Measurements from ENCODE around the gene LRRC49. TPM values are rescaled to one million over a fixed set of nuclear protein-coding genes. Genes with fewer than 3 reads are reported as not detected.

LRRC49 gene
- total RNA-seq, 1 experiment from 2014 or later = 7.4 TPM

GRCh38 chr15:70935631-70936030 is 43.0 kb downstream of the LRRC49 start:
- no peak overlapping the region for H3K4me2 ChIP-seq (ENCODE audit: low read length)
- no TSS peak for BruUV-seq (replicated peaks)
- ATAC-seq (peak; percentile 63; the same call in 1 of the 2 replicates), DNase-seq (ENCODE audit: low read depth, low spot score) (no peak)
- no peaks in the 10 kb centered on the region for H3K79me2 ChIP-seq (ENCODE audit: insufficient read depth, low read length)
- ChIA-PET RAD21 (ENCODE audit: low non-redundant PET in 1 of 2, low total read pairs in 2 of 2, uncharacterized antibody in 2 of 2, unreplicated experiment in 2 of 2) (no interaction called here), CTCF (interaction anchor here (1.4 kb wide), 1 partner anchor 17 kb away, joined by 3 read pairs; no protein-coding TSS in a partner anchor), POLR2A (no interaction called here)
- no peak overlapping the region for H2AFZ ChIP-seq (ENCODE audit: low read depth, low read length, poor library complexity, severe bottlenecking)
- no peaks in the 10 kb centered on the region for H3K27me3 ChIP-seq (ENCODE audit: insufficient read depth, low read length)
- no peak overlapping the region for H3K27ac ChIP-seq (ENCODE audit: low read depth, low read length)
- no peaks in the 10 kb centered on the region for H3K9me3 ChIP-seq (ENCODE audit: control insufficient read depth in 1 of 2, insufficient read depth in 1 of 2, low read depth in 1 of 2, low read length in 2 of 2)
- no peak overlapping the region for H3K9ac ChIP-seq (ENCODE audit: low read length)
- H3K36me3 ChIP-seq (ENCODE audit: control insufficient read depth in 1 of 2, insufficient read depth in 2 of 2, low read length in 2 of 2) = no peaks in the 10 kb centered on the region
- H4K20me1 ChIP-seq (ENCODE audit: insufficient read depth) = no peaks in the 10 kb centered on the region
- peaks cover 0 to 10% of the 10 kb centered on the region in 2 experiments; a peak in 2 of 4 replicates for H3K4me1 ChIP-seq (ENCODE audit: control insufficient read depth in 1 of 2, insufficient read depth in 2 of 2, low read length in 2 of 2)
- intact Hi-C loops (cut with micrococcal nuclease) = no loop called here
- H3K9me2 ChIP-seq (ENCODE audit: insufficient read depth) = no peaks in the 10 kb centered on the region
- no peak overlapping the region for H3K4me3 ChIP-seq (replicated peaks in 1 of 2; ENCODE audit: low read depth in 1 of 2, low read length in 2 of 2)
- TF ChIP-seq SRF (IDR thresholded peaks at IDR 0.05; ENCODE audit: low read depth) (no peak), JUND (IDR thresholded peaks at IDR 0.05) (no peak), ATF3 (IDR thresholded peaks at IDR 0.05) (no peak), EZH2 (IDR thresholded peaks at IDR 0.05) (no peak), RAD21 (IDR thresholded peaks at IDR 0.05; ENCODE audit: low read depth) (no peak), ZFX (IDR thresholded peaks at IDR 0.05) (no peak), CEBPB (IDR thresholded peaks at IDR 0.05; ENCODE audit: low read depth) (no peak), ZNF274 (IDR thresholded peaks at IDR 0.05; ENCODE audit: low read depth, low read length) (no peak), YY1 (IDR thresholded peaks at IDR 0.05; ENCODE audit: extremely low read depth, insufficient replicate concordance, low read depth, low read length) (no peak), SIN3A (IDR thresholded peaks at IDR 0.05; ENCODE audit: low read depth) (no peak), FOSL1 (IDR thresholded peaks at IDR 0.05; ENCODE audit: low read depth) (no peak), REST (IDR thresholded peaks at IDR 0.05; ENCODE audit: low read depth) (no peak), MAX (IDR thresholded peaks at IDR 0.05) (no peak), ZBTB33 (IDR thresholded peaks at IDR 0.05; ENCODE audit: extremely low read depth, insufficient replicate concordance, low read length) (no peak), CTCF (IDR thresholded peaks at IDR 0.05 in 2 of 3, conservative IDR thresholded peaks at IDR 0.05 in 1 of 3; ENCODE audit: borderline replicate concordance in 1 of 3, insufficient read depth in 1 of 3, low read depth in 2 of 3, low read length in 2 of 3) (no peak), EZH2phosphoT487 (IDR thresholded peaks at IDR 0.05; ENCODE audit: borderline replicate concordance) (no peak), TCF7L2 (IDR thresholded peaks at IDR 0.05; ENCODE audit: borderline replicate concordance, extremely low read depth, insufficient read depth, insufficient read length) (no peak), EGR1 (IDR thresholded peaks at IDR 0.05; ENCODE audit: low read depth) (no peak)
